Astrocyte of the spinal cord (primary cell): ENCODE results near the gene ARL15.
A peak's percentile ranks its signal among the peaks of the same experiment; 100 is the strongest.
"Not testable (repeated sequence)": the region's sequence is repeated elsewhere in the genome, so short reads cannot be mapped to it uniquely, and the experiment has no call there.

Source experiments
- DNase-seq: peaks from one replicate; pipeline ENCODE4 v3.0.0; 2011; ENCODE audit warnings: low read depth, low spot score
- H3K4me3 ChIP-seq: 2 replicates; pipeline ENCODE4 v1.5.1; 2011; ENCODE audit warnings: low read depth, mild to moderate bottlenecking, low read length, moderate library complexity
- in situ Hi-C: cut with HindIII; loops from 2 replicates; pipeline ENCODE4 v1.10.0; 2017; ENCODE audit warnings: low sequenced_read_pairs
- TF ChIP-seq, protein P1 (sequence below): IDR thresholded peaks from 2 replicates; pipeline ENCODE4 v1.5.1; 2012; ENCODE audit warnings: low read depth, mild to moderate bottlenecking, low read length, inconsistent platforms

The ARL15 gene

DNA sequence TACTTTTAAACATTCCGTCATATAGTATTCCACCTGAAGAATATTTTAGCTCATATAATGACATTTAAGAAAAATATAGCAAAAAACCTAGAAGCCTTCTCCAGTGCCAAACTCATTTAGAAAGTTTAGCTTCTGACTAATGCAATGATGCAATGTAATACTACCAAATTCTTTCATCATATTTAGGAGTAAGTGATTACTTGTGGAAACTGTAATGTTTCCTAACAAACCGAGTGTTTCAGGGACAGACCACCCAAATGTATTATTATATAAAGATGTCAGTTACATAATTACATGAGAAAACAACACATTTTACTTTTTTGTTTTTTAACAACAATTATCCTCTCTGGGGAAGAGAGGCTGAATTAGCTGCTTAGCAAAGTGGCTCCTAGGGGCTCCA lies 316.2 kb downstream of the ARL15 start:
- TF ChIP-seq, protein P1, sequence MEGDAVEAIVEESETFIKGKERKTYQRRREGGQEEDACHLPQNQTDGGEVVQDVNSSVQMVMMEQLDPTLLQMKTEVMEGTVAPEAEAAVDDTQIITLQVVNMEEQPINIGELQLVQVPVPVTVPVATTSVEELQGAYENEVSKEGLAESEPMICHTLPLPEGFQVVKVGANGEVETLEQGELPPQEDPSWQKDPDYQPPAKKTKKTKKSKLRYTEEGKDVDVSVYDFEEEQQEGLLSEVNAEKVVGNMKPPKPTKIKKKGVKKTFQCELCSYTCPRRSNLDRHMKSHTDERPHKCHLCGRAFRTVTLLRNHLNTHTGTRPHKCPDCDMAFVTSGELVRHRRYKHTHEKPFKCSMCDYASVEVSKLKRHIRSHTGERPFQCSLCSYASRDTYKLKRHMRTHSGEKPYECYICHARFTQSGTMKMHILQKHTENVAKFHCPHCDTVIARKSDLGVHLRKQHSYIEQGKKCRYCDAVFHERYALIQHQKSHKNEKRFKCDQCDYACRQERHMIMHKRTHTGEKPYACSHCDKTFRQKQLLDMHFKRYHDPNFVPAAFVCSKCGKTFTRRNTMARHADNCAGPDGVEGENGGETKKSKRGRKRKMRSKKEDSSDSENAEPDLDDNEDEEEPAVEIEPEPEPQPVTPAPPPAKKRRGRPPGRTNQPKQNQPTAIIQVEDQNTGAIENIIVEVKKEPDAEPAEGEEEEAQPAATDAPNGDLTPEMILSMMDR, result no peak
- in situ Hi-C loops, result no loop called here
- H3K4me3 ChIP-seq, result no peak overlapping the region
- peak; percentile 57 for DNase-seq

DNA sequence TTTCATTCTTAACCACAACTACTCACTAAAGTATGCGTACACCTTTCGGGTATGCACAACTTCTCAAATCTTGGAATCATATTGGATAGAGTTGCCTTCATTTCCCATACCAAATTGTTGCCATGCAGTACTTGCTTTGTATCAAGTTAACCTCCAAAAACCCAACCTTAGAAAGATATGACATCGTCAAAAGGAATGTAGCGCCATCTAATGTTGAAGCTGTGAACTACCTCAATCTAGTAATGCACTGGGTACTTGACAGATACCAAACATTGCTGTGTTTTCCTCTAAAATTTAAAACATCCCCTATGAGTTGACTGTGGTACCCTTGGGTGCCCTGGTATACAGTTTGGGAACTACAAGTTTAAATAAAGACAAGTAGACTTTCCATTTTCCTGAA lies 318.4 kb downstream of the ARL15 start:
- TF ChIP-seq, protein P1, result peak; percentile 31
- in situ Hi-C loops, result no loop called here
- no peak overlapping the region for H3K4me3 ChIP-seq
- no peak for DNase-seq

DNA sequence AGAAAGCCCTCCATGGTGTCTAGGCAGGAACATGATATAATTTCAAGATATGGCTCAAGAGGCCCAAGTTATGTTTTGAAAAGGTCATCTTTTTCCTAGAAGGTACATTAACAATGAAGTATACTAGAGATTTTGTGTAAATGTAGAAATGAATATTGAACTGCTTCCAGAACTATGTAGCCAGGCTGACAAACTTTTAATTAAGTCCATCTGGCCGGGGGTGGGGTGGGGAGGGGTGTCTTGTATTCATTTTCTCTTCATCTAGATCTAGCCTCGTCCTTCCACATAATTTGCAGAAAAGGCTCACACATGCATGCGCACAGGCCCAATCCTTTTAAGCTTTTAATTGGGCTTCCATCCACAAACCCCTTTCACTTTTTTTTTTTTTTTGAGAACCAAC lies 323.3 kb downstream of the ARL15 start:
- TF ChIP-seq, protein P1, result no peak
- no peak for DNase-seq
- in situ Hi-C loops, result no loop called here
- H3K4me3 ChIP-seq, result no peak overlapping the region

DNA sequence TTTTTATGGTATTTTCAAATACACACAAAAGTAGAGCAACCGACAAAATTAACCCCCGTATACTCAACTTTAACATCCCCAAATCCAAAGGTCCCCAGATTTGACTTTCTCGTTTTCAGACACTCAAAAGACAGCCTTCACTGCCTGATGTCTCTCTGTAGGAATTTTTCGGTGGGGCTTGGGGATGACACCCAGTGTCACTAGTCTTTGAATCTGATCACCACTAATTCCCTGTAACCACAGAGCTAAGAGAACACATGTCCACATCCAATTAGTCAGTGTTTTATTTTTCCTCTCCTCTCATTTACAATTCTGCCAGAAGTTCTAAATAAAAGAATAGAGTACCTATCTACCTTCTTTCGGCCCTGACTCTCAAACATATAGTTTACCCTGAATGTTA lies 324.6 kb downstream of the ARL15 start:
- in situ Hi-C loops, result no loop called here
- TF ChIP-seq, protein P1, result no peak

DNA sequence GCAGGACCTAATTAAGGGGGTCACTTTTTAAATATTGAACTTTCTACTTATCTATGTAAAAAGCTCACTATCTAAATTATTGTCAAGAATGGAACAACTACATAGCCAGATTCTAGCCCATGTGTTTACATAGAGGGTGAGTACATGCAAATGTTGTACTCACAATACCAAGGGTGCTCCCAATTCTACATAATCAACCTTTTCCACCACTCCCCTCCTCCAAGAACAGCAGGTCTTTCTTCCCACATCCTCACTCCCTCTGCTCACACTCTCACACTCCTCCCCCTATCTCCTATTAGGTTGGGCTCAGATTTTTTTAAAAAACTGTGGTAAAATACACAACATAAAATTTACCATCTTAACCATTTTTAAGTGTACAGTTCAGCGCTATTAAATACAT lies 325.4 kb downstream of the ARL15 start:
- H3K4me3 ChIP-seq, result no peak overlapping the region
- in situ Hi-C loops, result no loop called here
- DNase-seq, result no peak
- TF ChIP-seq, protein P1, result no peak

More for the DNA sequence above, 324.6 kb downstream of the ARL15 start:
- no peak overlapping the region for H3K4me3 ChIP-seq
- no peak for DNase-seq

DNA sequence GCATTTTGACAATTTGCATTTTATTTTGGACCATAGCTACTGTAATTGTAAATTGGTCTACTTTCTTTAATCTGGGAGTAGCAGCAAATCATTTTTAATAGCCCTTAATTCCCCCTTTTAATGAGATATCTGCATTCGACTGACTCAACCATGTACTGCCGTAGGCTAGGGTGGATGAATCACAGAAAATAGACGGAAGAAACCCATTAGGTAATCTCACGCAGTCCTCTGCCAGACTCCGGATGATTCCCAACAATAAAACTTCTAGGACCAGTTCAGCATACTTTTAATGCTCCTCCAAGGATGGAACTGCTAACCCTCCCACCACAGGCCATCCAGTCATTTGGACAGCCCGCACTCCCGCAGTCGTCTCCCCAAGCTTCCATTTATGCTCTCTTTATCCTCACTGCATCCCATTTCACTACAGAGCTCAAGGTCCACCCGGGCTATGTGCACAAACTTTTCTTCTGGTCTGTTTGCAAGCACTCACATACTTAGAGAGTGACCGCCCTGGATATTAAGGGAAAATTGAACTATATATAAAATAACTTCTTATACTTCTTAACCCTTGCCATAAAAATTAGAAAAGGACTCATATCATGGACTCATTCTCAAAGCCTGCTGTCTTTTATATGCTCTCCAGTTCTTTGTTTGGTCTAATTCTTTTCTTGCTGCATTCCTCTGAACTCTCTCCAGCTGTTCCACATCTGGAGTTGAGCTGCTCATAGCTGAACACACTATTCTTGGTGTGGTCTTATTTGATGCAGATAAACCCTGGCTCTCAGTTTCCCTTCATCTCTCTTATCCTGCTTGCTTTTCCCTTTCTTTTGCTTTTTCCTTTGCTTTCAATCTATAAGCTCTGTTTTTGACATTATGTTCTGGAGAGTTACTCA lies 326.6 kb downstream of the ARL15 start:
- in situ Hi-C loops, result no loop called here
- no peak for DNase-seq
- no peak overlapping the region for H3K4me3 ChIP-seq
- TF ChIP-seq, protein P1, result no peak

DNA sequence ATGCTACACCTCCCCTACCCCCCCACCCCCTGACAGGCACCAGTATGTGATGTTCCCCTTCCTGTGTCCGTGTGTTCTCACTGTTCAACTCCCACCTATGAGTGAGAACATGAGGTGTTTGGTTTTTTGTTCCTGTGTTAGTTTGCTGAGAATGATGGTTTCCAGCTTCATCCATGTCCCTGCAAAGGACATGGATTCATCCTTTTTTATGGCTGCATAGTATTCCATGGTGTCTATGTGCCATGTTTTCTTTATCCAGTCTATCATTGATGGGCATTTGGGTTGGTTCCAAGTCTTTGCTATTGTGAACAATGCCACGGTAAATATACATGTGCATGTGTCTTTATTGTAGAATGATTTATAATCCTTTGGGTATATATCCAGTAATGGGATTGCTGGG lies 328.1 kb downstream of the ARL15 start:
- not testable (repeated sequence) for H3K4me3 ChIP-seq

More for the DNA sequence above, 328.1 kb downstream of the ARL15 start:
- in situ Hi-C loops, DNase-seq: not testable (repeated sequence)
